NCI-H446 (cell line): Measurements from ENCODE around the gene ALX3.
A peak's percentile ranks its signal among the peaks of the same experiment; 100 is the strongest.

Experiments used
- DNase-seq, 2 experiments: peaks; one replicate each; lab custom pipeline; 2025; lab: John Stamatoyannopoulos, UW

ALX3 gene

DNA sequence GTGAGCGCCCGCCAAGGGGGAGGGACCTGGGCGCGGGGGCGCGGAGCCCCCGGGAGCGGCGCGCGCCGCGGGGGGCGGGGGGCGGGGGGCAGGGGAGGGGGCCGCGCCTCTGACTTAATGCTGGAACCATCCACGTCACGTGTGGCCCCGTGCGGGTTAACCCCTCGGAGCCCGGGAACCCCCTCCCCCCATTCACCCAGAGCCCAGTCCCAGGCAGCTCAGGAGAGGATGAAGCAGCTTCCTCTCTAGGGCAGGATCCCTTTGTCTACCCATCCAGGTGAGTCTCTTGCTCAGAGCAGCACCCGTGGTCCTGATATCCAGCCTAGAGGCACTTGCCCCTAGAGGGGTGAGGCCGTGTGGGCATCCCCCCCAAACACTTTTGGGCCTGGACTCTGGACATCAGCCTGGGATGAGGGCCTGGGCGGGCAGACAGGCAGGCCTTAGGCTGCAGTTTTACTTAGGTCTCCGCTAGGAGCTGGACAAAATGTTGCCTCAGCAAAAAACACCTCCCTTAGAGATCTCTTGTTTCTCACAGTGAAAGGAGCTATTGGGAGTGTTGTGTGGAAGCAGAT, at the start of gene ALX3:
Gene ALX3 (minus strand): TSS at position 2 of the 572 bp plus-strand sequence. CDS start 60 bp downstream, outside the sequence.
- peak in 1 of 2 experiments; percentile 31 for DNase-seq

DNA sequence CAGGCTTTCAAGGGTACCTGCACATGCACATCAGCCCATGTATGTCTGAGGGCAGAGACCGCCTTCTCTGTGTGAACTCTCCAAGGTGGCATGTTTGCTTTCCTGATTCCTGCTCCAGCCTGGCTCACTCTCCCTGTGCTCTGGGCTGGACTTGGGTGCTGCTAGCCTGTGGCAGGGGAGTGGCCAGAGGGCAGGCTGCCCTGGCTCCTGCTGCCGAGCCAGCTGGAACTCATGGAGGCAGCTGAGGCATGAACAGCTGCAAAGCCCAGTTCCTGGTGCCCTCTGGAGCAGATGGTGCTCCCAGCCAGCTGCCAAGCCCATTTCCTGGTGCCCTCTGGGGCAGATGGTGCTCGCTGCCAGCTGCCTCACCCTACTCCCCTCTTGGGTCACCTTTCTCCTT, 49.4 kb upstream of the ALX3 start:
- peak; percentile 6 to 61 for DNase-seq

- peak in 1 of 2 experiments; percentile 25 for DNase-seq
Measured at GRCh38 chr1:110118636-110119396, 48.3 kb upstream of the ALX3 start.

GRCh38 chr1:110114784-110115183, 44.3 kb upstream of the ALX3 start:
- no peak for DNase-seq

GRCh38 chr1:110114173-110114572, 43.7 kb upstream of the ALX3 start:
- DNase-seq, result no peak

GRCh38 chr1:110113551-110113950, 43.1 kb upstream of the ALX3 start:
- DNase-seq, result no peak

GRCh38 chr1:110112656-110113055, 42.2 kb upstream of the ALX3 start:
- no peak for DNase-seq

GRCh38 chr1:110112143-110112542, 41.7 kb upstream of the ALX3 start, which contains the start of gene UBL4B:
UBL4B (plus strand) TSS chr1:110112443; CDS start chr1:110112535, 92 bp downstream.
- no peak for DNase-seq

- no peak for DNase-seq
Measured at GRCh38 chr1:110111081-110111480, 40.6 kb upstream of the ALX3 start.

DNA sequence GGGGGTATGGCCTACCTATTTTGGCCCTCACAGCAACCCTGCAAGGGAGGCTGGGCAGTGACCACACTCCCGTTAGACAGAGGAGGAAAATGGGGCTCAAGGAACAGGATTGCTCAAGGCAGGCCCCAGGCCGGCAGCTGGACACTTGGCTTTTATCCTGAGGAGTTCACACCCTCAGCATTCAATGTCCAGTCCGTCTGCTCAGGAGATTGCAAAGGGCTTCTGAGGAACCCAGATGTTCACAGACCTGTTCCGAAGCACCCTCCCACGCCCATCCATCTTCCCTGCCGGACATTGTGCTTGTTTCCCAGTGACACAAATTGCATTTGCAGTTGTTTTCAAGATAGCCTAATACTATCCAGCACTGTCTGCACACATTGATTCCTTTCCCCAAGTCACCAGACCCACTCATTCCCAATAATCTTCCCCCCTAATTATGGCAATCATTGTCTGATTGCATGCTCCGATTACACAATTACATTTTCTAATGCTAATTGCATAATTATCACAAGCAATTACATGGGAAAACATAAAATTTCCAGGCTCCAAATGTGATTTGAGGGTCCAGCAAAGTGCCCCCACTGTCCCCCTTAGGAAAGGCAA, 37.5 kb upstream of the ALX3 start:
- no peak for DNase-seq

GRCh38 chr1:110106013-110106941, 35.8 kb upstream of the ALX3 start:
- DNase-seq, result peak; percentile 18 to 90

- DNase-seq, result no peak
Measured at GRCh38 chr1:110102081-110102480, 31.6 kb upstream of the ALX3 start.

GRCh38 chr1:110100335-110100734, 29.9 kb upstream of the ALX3 start:
- DNase-seq, result no peak

DNA sequence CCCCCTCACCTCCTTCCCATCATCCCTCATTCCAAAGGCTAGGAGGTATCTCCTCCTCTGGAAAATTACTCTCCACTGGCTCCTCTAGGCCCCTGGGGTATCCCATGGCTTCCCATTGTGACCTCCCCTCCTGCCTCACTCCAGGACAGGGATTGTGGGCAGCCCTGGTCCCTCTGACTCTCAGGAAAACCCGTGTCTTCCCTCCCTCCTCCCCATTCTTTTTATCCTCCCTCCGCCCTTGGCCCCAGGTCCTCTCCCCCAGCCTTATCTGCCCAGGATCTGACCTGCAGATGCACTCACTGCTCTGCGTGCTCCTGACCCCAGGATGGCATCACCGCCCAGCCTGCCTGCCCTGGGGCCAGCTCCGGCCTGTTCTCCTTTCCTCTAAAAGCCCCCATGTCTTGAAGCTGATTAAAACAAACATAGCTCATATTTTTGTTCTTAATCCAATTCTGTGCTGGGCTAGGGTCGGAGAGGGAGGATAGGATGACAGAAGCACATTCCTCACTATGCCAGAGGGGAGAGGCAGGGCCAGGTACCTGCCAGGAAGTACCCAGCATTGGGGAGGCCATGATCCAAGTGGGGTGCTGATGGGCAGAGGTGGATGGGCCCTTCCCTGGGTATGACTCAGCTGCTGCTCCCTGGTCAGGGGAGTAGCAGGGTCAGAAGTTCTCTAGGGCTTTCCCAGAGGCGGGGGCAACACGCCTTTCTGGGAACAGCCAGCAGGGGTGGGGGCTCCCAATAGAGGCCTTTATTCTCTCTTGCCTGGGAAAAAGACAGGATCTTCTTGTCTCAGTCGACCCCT, 28.0 kb upstream of the ALX3 start:
- DNase-seq, result no peak

DNA sequence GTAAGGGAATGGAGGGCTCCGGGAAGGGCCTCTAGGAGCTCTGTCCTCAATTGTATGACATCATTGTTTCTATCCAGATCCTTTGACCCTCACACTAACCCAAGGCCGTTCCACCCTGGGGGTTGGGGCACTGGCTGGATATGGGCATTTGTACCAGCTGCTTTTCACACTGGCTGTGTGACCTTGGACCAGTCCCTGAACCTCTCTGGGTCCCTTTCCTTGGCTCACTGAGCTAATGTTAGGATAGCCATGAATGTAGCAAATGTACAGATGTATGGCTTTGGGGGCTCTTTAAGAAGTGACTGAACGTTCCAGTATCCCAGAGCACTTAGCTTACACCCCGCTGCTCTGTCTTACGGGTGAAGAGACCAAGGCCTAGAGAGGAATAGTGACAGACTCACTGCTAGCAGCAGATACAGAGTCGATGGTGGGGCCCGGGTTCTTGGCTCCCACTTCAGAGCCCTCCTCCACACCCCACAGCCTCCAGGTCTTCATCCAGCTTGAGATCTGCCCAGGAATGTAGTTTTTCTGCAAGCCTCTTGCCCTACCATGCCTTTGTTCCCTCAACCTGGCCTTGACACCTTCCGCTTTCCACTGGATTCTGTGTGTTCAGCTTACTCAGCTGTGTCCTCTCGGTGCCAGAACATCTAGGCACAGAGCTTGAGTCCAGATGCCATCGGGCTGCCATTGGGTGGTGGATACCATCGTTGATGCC, 27.2 kb upstream of the ALX3 start:
- no peak for DNase-seq

DNA sequence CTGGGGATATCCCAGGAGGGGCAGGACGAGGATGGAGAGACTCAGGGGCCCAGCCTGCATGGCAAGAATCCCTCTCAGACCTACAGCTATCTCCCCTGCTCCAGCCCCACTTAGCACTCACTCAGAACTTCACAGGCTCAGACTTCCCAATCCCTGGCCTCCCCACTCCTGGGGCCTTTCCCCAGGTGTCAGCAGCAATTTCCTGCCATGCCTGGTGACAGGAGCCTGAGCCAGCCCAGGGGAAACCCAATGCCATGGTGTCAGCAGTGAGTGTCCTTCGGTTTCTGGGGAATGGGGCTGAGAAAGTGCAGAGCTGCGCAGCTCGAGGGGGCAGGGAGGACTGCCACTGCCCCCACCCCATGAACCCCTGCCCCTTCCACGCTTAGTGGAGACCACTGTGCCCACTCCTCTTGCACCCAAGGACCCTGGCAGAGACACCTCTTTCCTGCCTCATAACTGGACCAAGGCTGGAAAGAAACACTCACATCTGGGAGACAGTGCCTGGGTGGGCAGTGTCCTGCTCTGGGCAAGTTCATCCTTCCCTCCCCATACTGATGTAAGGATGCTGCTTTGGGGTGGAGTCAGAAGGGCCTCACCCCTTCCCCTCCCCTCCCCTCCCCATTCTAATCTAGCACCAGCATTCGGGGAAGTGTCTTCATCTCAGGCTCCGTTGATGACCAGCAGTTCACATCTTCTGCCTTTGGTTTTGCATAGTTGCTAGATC, 24.6 kb upstream of the ALX3 start:
- DNase-seq, result no peak

- DNase-seq, result no peak
Measured at GRCh38 chr1:110092991-110093390, 22.5 kb upstream of the ALX3 start.

DNA sequence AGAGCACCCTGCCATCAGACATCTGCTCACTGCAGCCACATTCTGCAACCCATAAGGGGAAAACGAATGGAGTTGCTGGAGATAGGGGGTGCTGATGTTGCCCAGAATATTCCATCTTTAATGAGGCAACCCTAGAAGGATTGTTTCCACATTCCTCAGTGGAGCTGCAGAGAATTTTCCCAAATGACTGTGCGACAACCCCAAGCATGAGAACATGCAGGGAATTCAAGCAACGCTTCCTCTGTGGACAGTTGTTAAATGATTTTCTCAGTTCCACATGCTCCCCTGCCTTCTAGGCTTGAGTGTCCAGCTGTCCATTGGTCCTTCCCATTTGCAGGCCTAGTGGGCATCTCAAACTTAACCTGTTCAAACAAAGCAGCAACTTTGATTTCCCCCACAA, 21.3 kb upstream of the ALX3 start:
- DNase-seq, result no peak

DNA sequence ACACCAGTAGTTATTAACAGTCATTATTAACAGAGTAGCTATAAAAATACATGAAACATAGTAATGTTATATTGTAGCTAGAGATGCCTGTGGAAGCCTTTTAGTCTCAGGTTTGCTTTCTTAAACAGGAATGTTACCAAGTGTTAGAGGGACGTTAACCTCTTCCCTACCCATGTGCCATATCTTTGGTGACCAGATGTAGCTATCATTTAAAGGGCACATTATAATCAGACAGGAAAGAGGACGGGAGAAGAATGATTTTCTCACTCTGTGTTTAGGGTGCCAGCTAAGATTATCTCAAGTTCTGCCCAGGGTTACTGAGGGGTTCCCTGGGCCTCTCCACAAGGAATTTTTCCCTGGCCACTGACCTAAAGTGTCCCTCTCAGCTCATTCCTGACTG, 20.9 kb upstream of the ALX3 start:
- no peak for DNase-seq
